Ishikawa (cell line): ENCODE data around the gene STX7.

Source experiments
- CEBPB ChIP-seq: IDR thresholded peaks from 2 replicates; pipeline ENCODE4 v1.6.1; 2012
- CREB1 ChIP-seq: IDR thresholded peaks from 2 replicates; pipeline ENCODE4 v1.6.1; 2012; ENCODE audit warnings: low read depth
- EGR1 ChIP-seq: IDR thresholded peaks from 2 replicates; pipeline ENCODE4 v1.6.1; 2012
- EP300 ChIP-seq: IDR thresholded peaks from 2 replicates; pipeline ENCODE4 v1.6.1; 2012; ENCODE audit warnings: borderline replicate concordance
- FOXM1 ChIP-seq: IDR thresholded peaks from 2 replicates; pipeline ENCODE4 v1.6.1; 2012; ENCODE audit warnings: low read depth, borderline replicate concordance
- NFIC ChIP-seq: IDR thresholded peaks from 2 replicates; pipeline ENCODE4 v1.6.1; 2012
- RAD21 ChIP-seq: IDR thresholded peaks from 2 replicates; pipeline ENCODE4 v1.6.1; 2012; ENCODE audit warnings: low read depth
- REST ChIP-seq: IDR thresholded peaks from 2 replicates; pipeline ENCODE4 v1.6.1; 2012; ENCODE audit warnings: low read depth, mild to moderate bottlenecking
- TAF1 ChIP-seq: IDR thresholded peaks from 2 replicates; pipeline ENCODE4 v1.6.1; 2012; ENCODE audit warnings: low read depth, mild to moderate bottlenecking
- TCF12 ChIP-seq: IDR thresholded peaks from 2 replicates; pipeline ENCODE4 v1.6.1; 2012; ENCODE audit warnings: low read depth
- TEAD4 ChIP-seq: IDR thresholded peaks from 2 replicates; pipeline ENCODE4 v1.6.1; 2012
- USF1 ChIP-seq: IDR thresholded peaks from 2 replicates; pipeline ENCODE4 v1.6.1; 2012
- YY1 ChIP-seq: IDR thresholded peaks from 2 replicates; pipeline ENCODE4 v1.6.1; 2012; ENCODE audit warnings: low read depth
- ZBTB7A ChIP-seq: IDR thresholded peaks from 2 replicates; pipeline ENCODE4 v1.6.1; 2012; ENCODE audit warnings: low read depth
- TF ChIP-seq, protein P1 (sequence below): IDR thresholded peaks from 2 replicates; pipeline ENCODE4 v1.6.1; 2012

The STX7 gene, protein sequence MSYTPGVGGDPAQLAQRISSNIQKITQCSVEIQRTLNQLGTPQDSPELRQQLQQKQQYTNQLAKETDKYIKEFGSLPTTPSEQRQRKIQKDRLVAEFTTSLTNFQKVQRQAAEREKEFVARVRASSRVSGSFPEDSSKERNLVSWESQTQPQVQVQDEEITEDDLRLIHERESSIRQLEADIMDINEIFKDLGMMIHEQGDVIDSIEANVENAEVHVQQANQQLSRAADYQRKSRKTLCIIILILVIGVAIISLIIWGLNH

DNA sequence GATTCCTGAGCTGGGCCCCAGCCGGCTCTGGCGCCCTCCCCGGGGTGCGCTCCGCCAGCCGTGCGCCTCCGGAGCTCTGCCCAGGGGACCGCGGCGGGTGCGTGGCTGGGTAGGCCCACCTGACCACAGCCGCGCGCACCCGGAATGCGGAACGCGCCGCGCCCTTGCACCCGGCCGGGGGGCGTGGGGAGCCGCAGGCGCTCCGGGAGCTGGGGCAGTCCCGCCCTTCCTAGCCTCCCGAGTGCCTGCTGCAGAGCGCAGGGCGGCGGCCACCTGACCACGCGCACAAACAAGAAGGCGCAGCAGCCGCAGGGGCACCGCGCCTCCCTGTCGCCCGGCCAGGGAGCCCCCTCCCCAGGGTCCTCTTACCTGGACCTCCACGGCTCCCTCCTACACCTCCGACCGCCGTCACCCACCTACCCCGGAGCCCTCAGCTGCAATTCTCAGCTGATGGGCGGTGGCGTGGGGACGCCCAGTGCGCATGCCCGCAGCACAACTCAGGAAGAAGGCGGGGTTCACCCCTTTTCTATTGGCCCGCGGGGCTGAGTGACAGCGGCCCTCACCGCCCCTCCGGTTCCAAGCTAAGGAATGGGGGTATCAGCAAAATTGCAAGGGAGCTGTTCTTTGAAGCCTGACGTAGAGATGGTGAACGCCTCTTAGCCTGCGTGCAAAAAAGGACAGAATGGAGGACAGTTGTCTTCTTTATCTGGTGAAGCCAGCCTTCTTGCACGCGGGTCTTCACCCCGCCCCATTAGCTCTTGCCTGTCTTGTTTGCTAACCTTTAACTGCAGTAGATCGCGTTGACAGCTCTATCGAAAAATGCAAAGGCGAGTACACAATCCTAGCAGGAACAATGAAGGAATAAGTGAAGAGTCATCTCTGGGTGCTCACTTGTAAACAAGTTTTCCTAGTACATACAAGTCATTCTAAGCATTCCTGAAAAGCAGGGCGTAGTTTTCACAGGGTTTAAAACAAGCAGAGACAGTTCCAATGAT is at the start of gene STX7:
TSS of gene STX7 (minus strand) at position 479 of the 995 bp plus-strand sequence. CDS start 9,586 bp downstream, outside the sequence.
- TF ChIP-seq FOXM1 (no peak), REST (no peak), NFIC (peak; percentile 29; the same call in 1 of the 2 replicates), YY1 (no peak), TCF12 (peak; percentile 57; the same call in 1 of the 2 replicates), RAD21 (no peak), CEBPB (no peak), EGR1 (no peak), USF1 (peak; percentile 71), ZBTB7A (peak; percentile 21; the same call in 1 of the 2 replicates), TAF1 (peak; percentile 56), TEAD4 (peak; percentile 88), CREB1 (peak; percentile 17; the same call in 1 of the 2 replicates), EP300 (peak; percentile 46; the same call in 1 of the 2 replicates)
- TF ChIP-seq, protein P1, sequence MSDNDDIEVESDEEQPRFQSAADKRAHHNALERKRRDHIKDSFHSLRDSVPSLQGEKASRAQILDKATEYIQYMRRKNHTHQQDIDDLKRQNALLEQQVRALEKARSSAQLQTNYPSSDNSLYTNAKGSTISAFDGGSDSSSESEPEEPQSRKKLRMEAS: peak; percentile 28

GRCh38 chr6:132552372-132552771 is 39.5 kb upstream of the STX7 start, which contains the start of gene TAAR8:
Gene TAAR8, plus strand, starts transcription at chr6:132552672. Its CDS starts 21 bp downstream, at chr6:132552693.
- TF ChIP-seq TEAD4 (no peak), CEBPB (no peak), TCF12 (no peak), RAD21 (no peak)

DNA sequence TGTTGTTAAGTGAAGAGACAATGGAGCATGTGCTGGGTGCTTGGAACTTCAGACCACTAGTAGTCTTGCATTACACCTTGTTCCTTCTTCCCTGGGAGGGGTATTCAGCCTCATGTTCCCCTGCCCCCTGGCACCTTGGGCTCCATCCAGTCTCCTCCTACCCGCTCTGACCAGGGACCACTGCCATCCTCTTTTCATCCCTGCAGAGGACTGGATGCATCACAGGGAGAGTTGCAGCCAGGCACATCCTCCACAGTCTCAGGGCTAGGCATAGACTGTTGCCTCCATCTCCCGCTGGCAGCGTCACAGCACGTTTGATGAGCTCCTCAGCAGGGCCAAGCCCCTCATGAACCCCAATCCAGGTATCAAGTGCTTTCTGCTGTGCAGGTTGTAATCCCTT is 38.3 kb upstream of the STX7 start:
- TF ChIP-seq CEBPB (no peak), NFIC (no peak), ZBTB7A (no peak), TAF1 (no peak), FOXM1 (no peak), RAD21 (no peak), YY1 (no peak), EP300 (no peak), TEAD4 (no peak), REST (no peak)

GRCh38 chr6:132548746-132549463 is 36.0 kb upstream of the STX7 start:
- TF ChIP-seq CREB1 (no peak), ZBTB7A (no peak), EP300 (no peak), RAD21 (no peak), CEBPB (no peak), TCF12 (no peak), YY1 (no peak), TAF1 (no peak), NFIC (no peak), EGR1 (no peak), FOXM1 (no peak)
- TF ChIP-seq, protein P1: no peak

DNA sequence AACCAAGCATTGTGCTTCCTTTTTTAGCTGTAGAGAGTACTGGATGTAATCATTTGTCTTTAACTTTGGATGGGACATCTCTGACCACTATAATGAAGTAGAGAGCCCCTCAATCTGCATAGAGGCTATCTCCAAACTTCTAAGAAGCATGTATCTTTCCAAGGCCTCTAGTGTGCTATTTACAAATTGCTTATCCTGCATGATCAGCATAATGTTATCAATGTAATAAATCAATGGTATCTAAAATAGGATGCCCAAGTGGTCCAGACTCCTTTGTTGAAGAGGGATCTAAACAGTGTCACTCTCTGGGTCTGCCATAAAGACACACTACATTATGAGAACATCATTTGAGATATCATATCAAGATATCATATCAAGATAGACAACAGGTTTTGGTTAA is 31.9 kb upstream of the STX7 start:
- TF ChIP-seq REST (no peak), TAF1 (no peak), USF1 (no peak), CREB1 (no peak), EGR1 (no peak), ZBTB7A (no peak), NFIC (no peak), EP300 (no peak)
- TF ChIP-seq, protein P1: no peak
